ENCODE measurements around the gene RNF227. TPM values are rescaled to one million over a fixed set of nuclear protein-coding genes. Genes with fewer than 3 reads are reported as not detected.

The RNF227 gene
- total and polyA plus RNA-seq, 2 of the 13 experiments (the other 11 are each of a cell fraction or from before 2014, with no cell fraction given): 0.20 to 0.79 TPM

- no peak for ATAC-seq
- H3K27ac ChIP-seq (ENCODE audit: extremely low read length, insufficient read depth, low read length): no peak overlapping the region
- H4K20me1 ChIP-seq (ENCODE audit: insufficient read depth, low read length): no peaks in the 10 kb centered on the region
- no peaks in the 10 kb centered on the region for H3K9me3 ChIP-seq (ENCODE audit: low read length)
- H3K36me3 ChIP-seq (replicated peaks in 1 of 2; ENCODE audit: control insufficient read depth in 1 of 2, insufficient read depth in 2 of 2, low read length in 2 of 2): peaks cover 0 to 2% of the 10 kb centered on the region in 2 experiments; a peak in 1 of 5 replicates
- ChIA-PET POLR2A (no interaction called here), CTCF (ENCODE audit: low intra/inter-chr PET ratio, low total read pairs) (no interaction called here)
- WGBS (ENCODE audit: low lambda C conversion rate): 91% methylated on average over 14 of the region's 15 CpGs
- TF ChIP-seq MIER2 (CRISPR knock-in tag; IDR thresholded peaks at IDR 0.05) (no peak), KDM4B (CRISPR knock-in tag; IDR thresholded peaks at IDR 0.05) (no peak), SMAD1 (CRISPR knock-in tag; IDR thresholded peaks at IDR 0.05; ENCODE audit: borderline replicate concordance, low read depth) (no peak), SP5 (CRISPR knock-in tag; IDR thresholded peaks at IDR 0.05; ENCODE audit: borderline replicate concordance, low read depth) (no peak), ISL2 (CRISPR knock-in tag; IDR thresholded peaks at IDR 0.05) (no peak), ARNT2 (CRISPR knock-in tag; IDR thresholded peaks at IDR 0.05; ENCODE audit: low read depth) (no peak), DMAP1 (CRISPR knock-in tag; IDR thresholded peaks at IDR 0.05) (no peak), ZNF530 (CRISPR knock-in tag; IDR thresholded peaks at IDR 0.05; ENCODE audit: low read depth) (no peak), KDM2A (CRISPR knock-in tag; IDR thresholded peaks at IDR 0.05; ENCODE audit: borderline replicate concordance, low read depth) (no peak), ZBTB2 (CRISPR knock-in tag; IDR thresholded peaks at IDR 0.05; ENCODE audit: low read depth) (no peak), MXD4 (CRISPR knock-in tag; IDR thresholded peaks at IDR 0.05) (no peak), ZNF766 (CRISPR knock-in tag; IDR thresholded peaks at IDR 0.05; ENCODE audit: borderline replicate concordance) (no peak), ARID2 (CRISPR knock-in tag; IDR thresholded peaks at IDR 0.05; ENCODE audit: borderline replicate concordance) (no peak)
- TF ChIP-seq, protein P1, sequence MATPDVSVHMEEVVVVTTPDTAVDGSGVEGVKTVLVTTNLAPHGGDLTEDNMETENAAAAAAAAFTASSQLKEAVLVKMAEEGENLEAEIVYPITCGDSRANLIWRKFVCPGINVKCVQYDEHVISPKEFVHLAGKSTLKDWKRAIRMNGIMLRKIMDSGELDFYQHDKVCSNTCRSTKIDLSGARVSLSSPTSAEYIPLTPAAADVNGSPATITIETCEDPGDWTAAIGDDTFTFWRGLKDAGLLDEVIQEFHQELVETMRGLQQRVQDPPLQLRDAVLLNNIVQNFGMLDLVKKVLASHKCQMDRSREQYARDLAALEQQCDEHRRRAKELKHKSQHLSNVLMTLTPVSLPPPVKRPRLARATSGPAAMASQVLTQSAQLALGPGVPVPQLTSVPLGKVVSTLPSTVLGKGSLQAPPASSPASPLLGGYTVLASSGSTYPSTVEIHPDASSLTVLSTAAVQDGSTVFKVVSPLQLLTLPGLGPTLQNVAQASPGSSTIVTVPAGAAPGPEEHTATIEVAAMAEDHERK (CRISPR knock-in tag; IDR thresholded peaks at IDR 0.05; ENCODE audit: low read depth): no peak
- TF ChIP-seq, protein P2, sequence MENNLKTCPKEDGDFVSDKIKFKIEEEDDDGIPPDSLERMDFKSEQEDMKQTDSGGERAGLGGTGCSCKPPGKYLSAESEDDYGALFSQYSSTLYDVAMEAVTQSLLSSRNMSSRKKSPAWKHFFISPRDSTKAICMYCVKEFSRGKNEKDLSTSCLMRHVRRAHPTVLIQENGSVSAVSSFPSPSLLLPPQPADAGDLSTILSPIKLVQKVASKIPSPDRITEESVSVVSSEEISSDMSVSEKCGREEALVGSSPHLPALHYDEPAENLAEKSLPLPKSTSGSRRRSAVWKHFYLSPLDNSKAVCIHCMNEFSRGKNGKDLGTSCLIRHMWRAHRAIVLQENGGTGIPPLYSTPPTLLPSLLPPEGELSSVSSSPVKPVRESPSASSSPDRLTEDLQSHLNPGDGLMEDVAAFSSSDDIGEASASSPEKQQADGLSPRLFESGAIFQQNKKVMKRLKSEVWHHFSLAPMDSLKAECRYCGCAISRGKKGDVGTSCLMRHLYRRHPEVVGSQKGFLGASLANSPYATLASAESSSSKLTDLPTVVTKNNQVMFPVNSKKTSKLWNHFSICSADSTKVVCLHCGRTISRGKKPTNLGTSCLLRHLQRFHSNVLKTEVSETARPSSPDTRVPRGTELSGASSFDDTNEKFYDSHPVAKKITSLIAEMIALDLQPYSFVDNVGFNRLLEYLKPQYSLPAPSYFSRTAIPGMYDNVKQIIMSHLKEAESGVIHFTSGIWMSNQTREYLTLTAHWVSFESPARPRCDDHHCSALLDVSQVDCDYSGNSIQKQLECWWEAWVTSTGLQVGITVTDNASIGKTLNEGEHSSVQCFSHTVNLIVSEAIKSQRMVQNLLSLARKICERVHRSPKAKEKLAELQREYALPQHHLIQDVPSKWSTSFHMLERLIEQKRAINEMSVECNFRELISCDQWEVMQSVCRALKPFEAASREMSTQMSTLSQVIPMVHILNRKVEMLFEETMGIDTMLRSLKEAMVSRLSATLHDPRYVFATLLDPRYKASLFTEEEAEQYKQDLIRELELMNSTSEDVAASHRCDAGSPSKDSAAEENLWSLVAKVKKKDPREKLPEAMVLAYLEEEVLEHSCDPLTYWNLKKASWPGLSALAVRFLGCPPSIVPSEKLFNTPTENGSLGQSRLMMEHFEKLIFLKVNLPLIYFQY (CRISPR knock-in tag; IDR thresholded peaks at IDR 0.05; ENCODE audit: borderline replicate concordance): no peak
- TF ChIP-seq, protein P3, sequence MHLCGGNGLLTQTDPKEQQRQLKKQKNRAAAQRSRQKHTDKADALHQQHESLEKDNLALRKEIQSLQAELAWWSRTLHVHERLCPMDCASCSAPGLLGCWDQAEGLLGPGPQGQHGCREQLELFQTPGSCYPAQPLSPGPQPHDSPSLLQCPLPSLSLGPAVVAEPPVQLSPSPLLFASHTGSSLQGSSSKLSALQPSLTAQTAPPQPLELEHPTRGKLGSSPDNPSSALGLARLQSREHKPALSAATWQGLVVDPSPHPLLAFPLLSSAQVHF (CRISPR knock-in tag; IDR thresholded peaks at IDR 0.05): no peak
- intact Hi-C loops (cut with micrococcal nuclease; ENCODE audit: unreplicated experiment): no loop called here
- no peak for FAIRE-seq
- no peak overlapping the region for H2AFZ ChIP-seq (ENCODE audit: low read length)
- no peak overlapping the region for H3K9ac ChIP-seq (ENCODE audit: insufficient read depth, low read depth, low read length)
- H3K4me2 ChIP-seq (ENCODE audit: low read depth, low read length): no peak overlapping the region
- no peaks in the 10 kb centered on the region for H3K27me3 ChIP-seq (ENCODE audit: control insufficient read depth in 1 of 2, insufficient read depth in 2 of 2, low read length in 2 of 2)
- no peaks in the 10 kb centered on the region for H3K79me2 ChIP-seq (ENCODE audit: insufficient read depth, low read length)
- peaks cover 31% of the 10 kb centered on the region for H3K4me1 ChIP-seq (ENCODE audit: insufficient read depth, low read length)
- no peak overlapping the region for H3K4me3 ChIP-seq (replicated peaks in 1 of 3; ENCODE audit: insufficient read depth in 1 of 3, low read depth in 2 of 3, low read length in 3 of 3)
- no TSS peak for BruUV-seq (replicated peaks)
- in situ Hi-C loops (cut with HindIII; ENCODE audit: extremely low pct_ligation_motif_present, low pct_unique_long_range_greater_than_20kb): no loop called here
- no peak for DNase-seq (ENCODE audit: low spot score)
Measured at GRCh38 chr17:7893187-7893880, 22.8 kb downstream of the RNF227 start.
